ENCODE measurements around the gene TANC1. TPM values are rescaled to one million over a fixed set of nuclear protein-coding genes. Genes with fewer than 3 reads are reported as not detected.

Gene TANC1
- total and polyA plus RNA-seq, 2 donors (not counting 3 experiments of a cell fraction or from before 2014, with no cell fraction given), result 58.9 to 99.4 TPM

- no peak for TF ChIP-seq GATA2 (IDR thresholded peaks at IDR 0.05; ENCODE audit: insufficient read depth, insufficient read length, low read depth, low read length)
- Histone ChIP-seq H2AFZ (ENCODE audit: low read depth, low read length) (no peak overlapping the region), H3K4me3 (replicated peaks in 1 of 3; ENCODE audit: insufficient read depth in 1 of 3, low read depth in 1 of 3, low read length in 3 of 3) (no peak overlapping the region), H3K36me3 (ENCODE audit: control insufficient read depth in 2 of 2, extremely low read depth in 1 of 2, insufficient read depth in 2 of 2, low read length in 2 of 2) (peaks cover 30 to 45% of the 10 kb centered on the region in 2 experiments), H3K27me3 (ENCODE audit: control insufficient read depth in 2 of 2, insufficient read depth in 2 of 2, low read length in 2 of 2) (no peaks in the 10 kb centered on the region), H3K4me2 (ENCODE audit: insufficient read depth, low read length) (no peak overlapping the region), H3K27ac (ENCODE audit: insufficient read depth, low read depth, low read length) (no peak overlapping the region), H3K79me2 (ENCODE audit: control insufficient read depth, insufficient read depth, low read length) (no peaks in the 10 kb centered on the region), H3K4me1 (ENCODE audit: control insufficient read depth, extremely low read depth, insufficient read depth, low read length) (no peaks in the 10 kb centered on the region), H3K9me1 (replicated peaks; ENCODE audit: control insufficient read depth, extremely low read depth, insufficient read depth, low read length) (no peaks in the 10 kb centered on the region), H3K9ac (replicated peaks; ENCODE audit: extremely low read depth, insufficient read depth, low read length) (no peak overlapping the region), H4K20me1 (replicated peaks; ENCODE audit: control insufficient read depth, extremely low read depth, insufficient read depth, low read length) (no peaks in the 10 kb centered on the region), H3K9me3 (replicated peaks; ENCODE audit: control insufficient read depth, insufficient read depth, low read length) (no peaks in the 10 kb centered on the region)
- CTCF ChIA-PET, result no interaction called here
- no peak for DNase-seq (ENCODE audit: low read depth, low spot score)
- intact Hi-C loops (cut with micrococcal nuclease), result no loop called here
- FAIRE-seq, result no peak
- no TSS peak for BruUV-seq (replicated peaks)
- POLR2A ChIA-PET, result no interaction called here
- dilution Hi-C loops (cut with MboI; ENCODE audit: extremely low pct_ligation_motif_present, low sequenced_read_pairs), result no loop called here
Observed at GRCh38 chr2:159196393-159196925, 228.0 kb downstream of the TANC1 start.

GRCh38 chr2:159199236-159199635, 230.8 kb downstream of the TANC1 start:
- no peak overlapping the region for H3K4me2 ChIP-seq (ENCODE audit: insufficient read depth, low read length)
- intact Hi-C loops (cut with micrococcal nuclease), result no loop called here
- peaks cover 31 to 53% of the 10 kb centered on the region in 2 experiments for H3K36me3 ChIP-seq (ENCODE audit: control insufficient read depth in 2 of 2, extremely low read depth in 1 of 2, insufficient read depth in 2 of 2, low read length in 2 of 2)
- H3K27me3 ChIP-seq (ENCODE audit: control insufficient read depth in 2 of 2, insufficient read depth in 2 of 2, low read length in 2 of 2), result no peaks in the 10 kb centered on the region
- no peak overlapping the region for H3K9ac ChIP-seq (replicated peaks; ENCODE audit: extremely low read depth, insufficient read depth, low read length)
- H3K4me3 ChIP-seq (replicated peaks in 1 of 3; ENCODE audit: insufficient read depth in 1 of 3, low read depth in 1 of 3, low read length in 3 of 3), result no peak overlapping the region
- ChIA-PET CTCF (interaction anchor here (1.5 kb wide), 1 partner anchor 16 kb away, joined by 3 read pairs; no protein-coding TSS in a partner anchor), POLR2A (no interaction called here)
- no peak overlapping the region for H2AFZ ChIP-seq (ENCODE audit: low read depth, low read length)
- H3K4me1 ChIP-seq (ENCODE audit: control insufficient read depth, extremely low read depth, insufficient read depth, low read length), result no peaks in the 10 kb centered on the region
- BruUV-seq (replicated peaks), result no TSS peak
- H3K9me1 ChIP-seq (replicated peaks; ENCODE audit: control insufficient read depth, extremely low read depth, insufficient read depth, low read length), result no peaks in the 10 kb centered on the region
- DNase-seq (ENCODE audit: low read depth, low spot score), result no peak
- dilution Hi-C loops (cut with MboI; ENCODE audit: extremely low pct_ligation_motif_present, low sequenced_read_pairs), result no loop called here
- no peaks in the 10 kb centered on the region for H4K20me1 ChIP-seq (replicated peaks; ENCODE audit: control insufficient read depth, extremely low read depth, insufficient read depth, low read length)
- TF ChIP-seq FOS (IDR thresholded peaks at IDR 0.05; ENCODE audit: borderline replicate concordance, insufficient read depth, low read length) (no peak), CTCF (IDR thresholded peaks at IDR 0.05; ENCODE audit: extremely low read depth in 1 of 2, insufficient read depth in 1 of 2, low read depth in 1 of 2, low read length in 2 of 2) (no peak), MYC (IDR thresholded peaks at IDR 0.05; ENCODE audit: low read depth, low read length) (no peak), POLR2AphosphoS5 (IDR thresholded peaks at IDR 0.05; ENCODE audit: insufficient read depth, low read depth, low read length) (no peak), POLR2A (IDR thresholded peaks at IDR 0.05; ENCODE audit: low read depth, low read length) (no peak), EZH2 (IDR thresholded peaks at IDR 0.05; ENCODE audit: borderline replicate concordance, low read depth, low read length, severe bottlenecking) (no peak), GATA2 (IDR thresholded peaks at IDR 0.05; ENCODE audit: insufficient read depth, insufficient read length, low read depth, low read length) (no peak), JUN (IDR thresholded peaks at IDR 0.05; ENCODE audit: borderline replicate concordance, insufficient read depth, insufficient read length, low read depth) (no peak)
- TF ChIP-seq, protein P1, sequence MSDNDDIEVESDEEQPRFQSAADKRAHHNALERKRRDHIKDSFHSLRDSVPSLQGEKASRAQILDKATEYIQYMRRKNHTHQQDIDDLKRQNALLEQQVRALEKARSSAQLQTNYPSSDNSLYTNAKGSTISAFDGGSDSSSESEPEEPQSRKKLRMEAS (IDR thresholded peaks at IDR 0.05; ENCODE audit: insufficient read depth, insufficient read length), result no peak
- no peaks in the 10 kb centered on the region for H3K9me3 ChIP-seq (replicated peaks; ENCODE audit: control insufficient read depth, insufficient read depth, low read length)
- no peak for FAIRE-seq
- no peaks in the 10 kb centered on the region for H3K79me2 ChIP-seq (ENCODE audit: control insufficient read depth, insufficient read depth, low read length)
- H3K27ac ChIP-seq (ENCODE audit: insufficient read depth, low read depth, low read length), result no peak overlapping the region
